Fibroblast of pulmonary artery (primary cell): Measurements from ENCODE around the gene PFDN1.

ENCODE experiments used
- DNase-seq: peaks from one replicate; pipeline ENCODE4 v3.0.0-alpha.2; 2010; ENCODE audit warnings: low read depth
- H3K4me3 ChIP-seq: replicated peaks from 2 replicates; pipeline ENCODE4 v1.5.1; 2011; ENCODE audit warnings: low read depth, mild to moderate bottlenecking, control low read depth, low read length, moderate library complexity
- TF ChIP-seq, protein P1 (sequence below): IDR thresholded peaks from 2 replicates; pipeline ENCODE4 v1.5.1; 2011; ENCODE audit warnings: mild to moderate bottlenecking, control low read depth, low read length, inconsistent platforms; ENCODE audit errors: missing control alignments

PFDN1 gene

DNA sequence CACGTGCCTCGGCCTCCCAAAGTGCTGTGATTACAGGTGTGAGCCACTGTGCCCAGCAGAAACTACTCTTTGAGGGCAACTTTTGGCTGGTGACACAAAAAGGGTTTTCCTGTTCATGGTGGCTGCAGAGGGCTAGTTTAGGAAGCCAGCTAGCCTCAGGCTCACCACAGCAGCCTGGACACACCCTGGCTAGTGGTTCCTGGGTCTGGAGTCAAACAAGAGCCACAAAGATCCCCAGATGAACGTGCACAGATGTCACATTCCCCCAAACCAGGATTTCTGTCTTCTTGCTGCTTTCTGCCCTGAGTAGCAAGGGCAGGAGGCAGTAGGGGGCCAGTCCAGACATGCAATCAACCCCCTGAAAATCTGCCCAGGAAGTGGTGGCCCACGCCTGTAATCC is 36.7 kb upstream of the PFDN1 start:
- no peak overlapping the region for H3K4me3 ChIP-seq
- TF ChIP-seq, protein P1, sequence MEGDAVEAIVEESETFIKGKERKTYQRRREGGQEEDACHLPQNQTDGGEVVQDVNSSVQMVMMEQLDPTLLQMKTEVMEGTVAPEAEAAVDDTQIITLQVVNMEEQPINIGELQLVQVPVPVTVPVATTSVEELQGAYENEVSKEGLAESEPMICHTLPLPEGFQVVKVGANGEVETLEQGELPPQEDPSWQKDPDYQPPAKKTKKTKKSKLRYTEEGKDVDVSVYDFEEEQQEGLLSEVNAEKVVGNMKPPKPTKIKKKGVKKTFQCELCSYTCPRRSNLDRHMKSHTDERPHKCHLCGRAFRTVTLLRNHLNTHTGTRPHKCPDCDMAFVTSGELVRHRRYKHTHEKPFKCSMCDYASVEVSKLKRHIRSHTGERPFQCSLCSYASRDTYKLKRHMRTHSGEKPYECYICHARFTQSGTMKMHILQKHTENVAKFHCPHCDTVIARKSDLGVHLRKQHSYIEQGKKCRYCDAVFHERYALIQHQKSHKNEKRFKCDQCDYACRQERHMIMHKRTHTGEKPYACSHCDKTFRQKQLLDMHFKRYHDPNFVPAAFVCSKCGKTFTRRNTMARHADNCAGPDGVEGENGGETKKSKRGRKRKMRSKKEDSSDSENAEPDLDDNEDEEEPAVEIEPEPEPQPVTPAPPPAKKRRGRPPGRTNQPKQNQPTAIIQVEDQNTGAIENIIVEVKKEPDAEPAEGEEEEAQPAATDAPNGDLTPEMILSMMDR, result no peak
- DNase-seq, result no peak

- H3K4me3 ChIP-seq, result no peak overlapping the region
- DNase-seq, result no peak
- TF ChIP-seq, protein P1, result no peak
These were observed 36.0 kb upstream of the PFDN1 start for GRCh38 chr5:140338908-140339307.

DNA sequence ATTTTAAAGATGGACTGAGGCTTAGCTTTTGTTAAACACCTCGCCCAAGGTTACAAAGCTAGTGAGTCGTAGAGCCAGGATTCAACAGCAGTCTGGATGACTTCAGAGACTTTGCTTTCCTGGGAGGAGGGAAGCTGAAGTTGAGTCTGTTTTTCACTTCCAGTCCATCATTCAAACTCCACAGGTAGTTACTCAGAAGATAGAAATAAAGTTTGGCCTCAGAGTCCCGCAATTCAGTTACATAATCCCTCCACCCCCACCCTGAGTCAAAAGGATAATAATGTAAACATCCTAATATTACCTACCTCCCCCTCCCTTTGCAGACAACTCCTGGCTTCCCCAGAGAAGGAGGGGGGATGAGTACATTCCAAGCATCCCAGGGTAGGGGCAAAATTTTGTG is 35.4 kb upstream of the PFDN1 start:
- DNase-seq, result no peak
- TF ChIP-seq, protein P1, result no peak
- H3K4me3 ChIP-seq, result no peak overlapping the region

GRCh38 chr5:140337880-140338279 is 35.0 kb upstream of the PFDN1 start:
- TF ChIP-seq, protein P1, result no peak
- no peak for DNase-seq
- H3K4me3 ChIP-seq, result no peak overlapping the region

- no peak overlapping the region for H3K4me3 ChIP-seq
- TF ChIP-seq, protein P1, result no peak
- no peak for DNase-seq
These were observed 33.5 kb upstream of the PFDN1 start for GRCh38 chr5:140336388-140336787.

GRCh38 chr5:140331638-140332037 is 28.7 kb upstream of the PFDN1 start:
- H3K4me3 ChIP-seq, result no peak overlapping the region
- no peak for DNase-seq
- TF ChIP-seq, protein P1, result no peak

DNA sequence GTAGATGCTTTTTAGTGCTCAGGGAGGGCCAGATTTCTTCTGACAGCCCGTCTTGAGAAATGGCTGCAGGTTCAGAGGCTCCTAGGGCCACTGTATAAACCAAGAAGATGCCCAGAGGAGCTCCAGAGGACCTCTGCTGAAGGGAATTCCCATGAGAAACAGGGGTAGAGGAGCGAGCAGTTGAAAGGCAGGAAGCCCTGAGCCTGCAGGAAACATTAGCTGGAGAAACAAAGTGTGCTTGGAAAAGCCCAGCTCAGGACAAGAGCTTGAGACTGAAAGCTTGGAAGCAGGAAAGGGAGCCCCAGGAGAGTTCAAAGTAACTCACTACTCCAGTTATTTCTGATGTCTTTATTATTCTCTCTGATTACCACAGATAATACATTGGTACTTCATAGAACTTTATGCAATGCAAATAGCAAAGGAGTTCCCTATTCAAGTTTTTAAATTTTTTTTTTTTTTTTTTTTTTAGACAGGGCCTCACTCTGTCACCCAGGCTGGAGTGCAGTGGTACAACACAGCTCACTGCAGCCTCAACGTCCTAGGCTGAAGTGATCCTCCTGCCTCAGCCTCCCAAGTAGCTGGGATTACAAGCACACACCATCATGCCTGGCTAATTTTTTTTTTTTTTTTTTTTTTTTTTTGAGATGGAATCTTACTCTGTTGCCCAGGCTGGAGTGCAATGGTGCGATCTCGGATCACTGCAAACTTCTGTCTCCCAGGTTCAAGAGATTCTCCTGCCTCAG is 27.0 kb upstream of the PFDN1 start:
- TF ChIP-seq, protein P1, result no peak
- no peak overlapping the region for H3K4me3 ChIP-seq
- peak; percentile 43 for DNase-seq
